ENCODE measurements around the gene C16orf74. TPM values are rescaled to one million over a fixed set of nuclear protein-coding genes. Genes with fewer than 3 reads are reported as not detected.

C16orf74 gene
- total and polyA plus RNA-seq, 2 experiments from 2014 or later = 5.3 to 7.8 TPM

GRCh38 chr16:85712801-85713200 lies 38.1 kb downstream of the C16orf74 start:
- no peaks in the 10 kb centered on the region for H3K79me2 ChIP-seq
- WGBS (ENCODE audit: low lambda C conversion rate, missing lambda C conversion rate) = 55% methylated on average over 9 of the region's 9 CpGs
- H3K4me1 ChIP-seq (ENCODE audit: insufficient read depth) = peaks cover 12% of the 10 kb centered on the region
- no peak for DNase-seq (ENCODE audit: low spot score)
- H3K27ac ChIP-seq = no peak overlapping the region
- no peak overlapping the region for H2AFZ ChIP-seq
- peaks cover 4% of the 10 kb centered on the region for H3K27me3 ChIP-seq
- no peaks in the 10 kb centered on the region for H3K36me3 ChIP-seq (replicated peaks; ENCODE audit: insufficient read depth, low read depth)
- no peaks in the 10 kb centered on the region for H3K9me2 ChIP-seq (replicated peaks; ENCODE audit: insufficient read depth)
- TF ChIP-seq CTCF (IDR thresholded peaks at IDR 0.05; ENCODE audit: poor library complexity) (no peak), EZH2phosphoT487 (IDR thresholded peaks at IDR 0.05; ENCODE audit: low read depth, severe bottlenecking, unreplicated experiment) (no peak), EZH2 (IDR thresholded peaks at IDR 0.05; ENCODE audit: borderline replicate concordance) (no peak)
- H3K4me2 ChIP-seq = no peak overlapping the region
- no peaks in the 10 kb centered on the region for H4K20me1 ChIP-seq (ENCODE audit: insufficient read depth, poor library complexity, severe bottlenecking)
- no peaks in the 10 kb centered on the region for H3K9me3 ChIP-seq (ENCODE audit: low read depth)
- no peak overlapping the region for H3K4me3 ChIP-seq

GRCh38 chr16:85711982-85712587 lies 38.8 kb downstream of the C16orf74 start:
- peaks cover 4% of the 10 kb centered on the region for H3K27me3 ChIP-seq
- no peaks in the 10 kb centered on the region for H4K20me1 ChIP-seq (ENCODE audit: insufficient read depth, poor library complexity, severe bottlenecking)
- H3K36me3 ChIP-seq (replicated peaks; ENCODE audit: insufficient read depth, low read depth) = no peaks in the 10 kb centered on the region
- no peak overlapping the region for H3K27ac ChIP-seq
- peaks cover 12% of the 10 kb centered on the region for H3K4me1 ChIP-seq (ENCODE audit: insufficient read depth)
- H3K4me3 ChIP-seq = no peak overlapping the region
- no peaks in the 10 kb centered on the region for H3K79me2 ChIP-seq
- no peak overlapping the region for H2AFZ ChIP-seq
- DNase-seq (ENCODE audit: low spot score) = no peak
- no peak for TF ChIP-seq EZH2 (IDR thresholded peaks at IDR 0.05; ENCODE audit: borderline replicate concordance)
- TF ChIP-seq EZH2phosphoT487 (IDR thresholded peaks at IDR 0.05; ENCODE audit: low read depth, severe bottlenecking, unreplicated experiment) = no peak
- no peak for TF ChIP-seq CTCF (IDR thresholded peaks at IDR 0.05; ENCODE audit: poor library complexity)
- WGBS (ENCODE audit: low lambda C conversion rate, missing lambda C conversion rate) = 97% methylated on average over 6 of the region's 6 CpGs
- no peaks in the 10 kb centered on the region for H3K9me2 ChIP-seq (replicated peaks; ENCODE audit: insufficient read depth)
- H3K9me3 ChIP-seq (ENCODE audit: low read depth) = no peaks in the 10 kb centered on the region
- no peak overlapping the region for H3K4me2 ChIP-seq

- TF ChIP-seq CTCF (IDR thresholded peaks at IDR 0.05; ENCODE audit: poor library complexity) = no peak
- TF ChIP-seq EZH2 (IDR thresholded peaks at IDR 0.05; ENCODE audit: borderline replicate concordance) = no peak
- no peak for TF ChIP-seq EZH2phosphoT487 (IDR thresholded peaks at IDR 0.05; ENCODE audit: low read depth, severe bottlenecking, unreplicated experiment)
- no peaks in the 10 kb centered on the region for H4K20me1 ChIP-seq (ENCODE audit: insufficient read depth, poor library complexity, severe bottlenecking)
- no peak overlapping the region for H3K4me2 ChIP-seq
- H2AFZ ChIP-seq = no peak overlapping the region
- no peaks in the 10 kb centered on the region for H3K9me3 ChIP-seq (ENCODE audit: low read depth)
- no peak for DNase-seq (ENCODE audit: low spot score)
- H3K27ac ChIP-seq = no peak overlapping the region
- H3K4me1 ChIP-seq (ENCODE audit: insufficient read depth) = peaks cover 7% of the 10 kb centered on the region
- H3K36me3 ChIP-seq (replicated peaks; ENCODE audit: insufficient read depth, low read depth) = no peaks in the 10 kb centered on the region
- no peaks in the 10 kb centered on the region for H3K79me2 ChIP-seq
- no peaks in the 10 kb centered on the region for H3K27me3 ChIP-seq
- no peaks in the 10 kb centered on the region for H3K9me2 ChIP-seq (replicated peaks; ENCODE audit: insufficient read depth)
- 93% methylated on average over 8 of the region's 9 CpGs for WGBS (ENCODE audit: low lambda C conversion rate, missing lambda C conversion rate)
- H3K4me3 ChIP-seq = no peak overlapping the region
Observed at GRCh38 chr16:85710732-85711131, 40.2 kb downstream of the C16orf74 start.
